Fibroblast of pulmonary artery (primary cell): ENCODE measurements around the gene GRK4.
A peak's percentile ranks its signal among the peaks of the same experiment; 100 is the strongest.
"Not testable (repeated sequence)": the region's sequence is repeated elsewhere in the genome, so short reads cannot be mapped to it uniquely, and the experiment has no call there.

Source experiments
- DNase-seq: peaks from one replicate; pipeline ENCODE4 v3.0.0-alpha.2; 2010; ENCODE audit warnings: low read depth
- H3K4me3 ChIP-seq: replicated peaks from 2 replicates; pipeline ENCODE4 v1.5.1; 2011; ENCODE audit warnings: low read depth, mild to moderate bottlenecking, control low read depth, low read length, moderate library complexity
- TF ChIP-seq, protein P1 (sequence below): IDR thresholded peaks from 2 replicates; pipeline ENCODE4 v1.5.1; 2011; ENCODE audit warnings: mild to moderate bottlenecking, control low read depth, low read length, inconsistent platforms; ENCODE audit errors: missing control alignments

The GRK4 gene

GRCh38 chr4:2963175-2963965 lies at the start of gene GRK4, which contains the start of gene NOP14:
GRK4 (plus strand) TSS chr4:2963571; CDS start chr4:2964071, 500 bp downstream.
NOP14 (minus strand) TSS chr4:2963406; CDS start chr4:2963319, 87 bp downstream.
- peak within 1 kb of the TSS; percentile 88 for H3K4me3 ChIP-seq
- peak; percentile 99 for DNase-seq
- TF ChIP-seq, protein P1, sequence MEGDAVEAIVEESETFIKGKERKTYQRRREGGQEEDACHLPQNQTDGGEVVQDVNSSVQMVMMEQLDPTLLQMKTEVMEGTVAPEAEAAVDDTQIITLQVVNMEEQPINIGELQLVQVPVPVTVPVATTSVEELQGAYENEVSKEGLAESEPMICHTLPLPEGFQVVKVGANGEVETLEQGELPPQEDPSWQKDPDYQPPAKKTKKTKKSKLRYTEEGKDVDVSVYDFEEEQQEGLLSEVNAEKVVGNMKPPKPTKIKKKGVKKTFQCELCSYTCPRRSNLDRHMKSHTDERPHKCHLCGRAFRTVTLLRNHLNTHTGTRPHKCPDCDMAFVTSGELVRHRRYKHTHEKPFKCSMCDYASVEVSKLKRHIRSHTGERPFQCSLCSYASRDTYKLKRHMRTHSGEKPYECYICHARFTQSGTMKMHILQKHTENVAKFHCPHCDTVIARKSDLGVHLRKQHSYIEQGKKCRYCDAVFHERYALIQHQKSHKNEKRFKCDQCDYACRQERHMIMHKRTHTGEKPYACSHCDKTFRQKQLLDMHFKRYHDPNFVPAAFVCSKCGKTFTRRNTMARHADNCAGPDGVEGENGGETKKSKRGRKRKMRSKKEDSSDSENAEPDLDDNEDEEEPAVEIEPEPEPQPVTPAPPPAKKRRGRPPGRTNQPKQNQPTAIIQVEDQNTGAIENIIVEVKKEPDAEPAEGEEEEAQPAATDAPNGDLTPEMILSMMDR, result no peak

- no peak for DNase-seq
- TF ChIP-seq, protein P1, result no peak
- H3K4me3 ChIP-seq, result no peak overlapping the region
Observed at GRCh38 chr4:2914256-2915126, 48.9 kb upstream of the GRK4 start.

DNA sequence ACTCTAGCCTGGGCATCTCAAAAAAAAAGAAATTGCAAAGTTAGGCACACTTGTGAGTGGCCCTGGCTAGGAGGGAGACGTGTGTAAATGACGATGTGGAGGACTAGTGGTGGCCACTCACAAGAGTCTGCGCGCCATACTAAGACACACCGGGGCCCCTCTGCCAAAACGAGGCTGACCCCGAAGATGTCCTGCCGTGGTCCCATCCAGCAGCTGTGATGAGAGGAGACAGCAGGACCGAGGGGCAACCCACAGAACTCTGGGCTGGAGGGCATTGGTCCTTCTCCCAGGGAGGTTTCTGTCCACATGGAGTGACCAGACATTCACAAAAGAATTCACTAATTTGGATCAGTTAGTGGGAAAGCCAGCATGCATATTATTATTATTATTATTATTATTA lies 47.6 kb upstream of the GRK4 start:
- no peak overlapping the region for H3K4me3 ChIP-seq
- TF ChIP-seq, protein P1, result no peak
- no peak for DNase-seq

DNA sequence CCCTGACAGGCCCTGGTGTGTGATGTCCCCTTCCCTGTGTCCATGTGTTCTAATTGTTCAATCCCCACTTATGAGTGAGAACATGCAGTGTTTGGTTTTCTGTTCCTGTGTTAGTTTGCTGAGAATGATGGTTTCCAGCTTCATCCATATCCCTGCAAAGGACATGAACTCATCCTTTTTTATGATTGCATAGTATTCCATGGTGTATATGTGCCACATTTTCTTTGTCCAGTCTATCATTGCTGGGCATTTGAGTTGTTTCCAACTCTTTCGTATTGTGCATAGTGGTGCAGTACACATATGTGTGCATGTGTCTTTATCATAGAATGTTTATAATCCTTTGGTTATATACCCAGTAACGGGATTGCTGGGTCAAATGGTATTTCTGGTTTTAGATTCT lies 46.7 kb upstream of the GRK4 start:
- not testable (repeated sequence) for H3K4me3 ChIP-seq, DNase-seq

DNA sequence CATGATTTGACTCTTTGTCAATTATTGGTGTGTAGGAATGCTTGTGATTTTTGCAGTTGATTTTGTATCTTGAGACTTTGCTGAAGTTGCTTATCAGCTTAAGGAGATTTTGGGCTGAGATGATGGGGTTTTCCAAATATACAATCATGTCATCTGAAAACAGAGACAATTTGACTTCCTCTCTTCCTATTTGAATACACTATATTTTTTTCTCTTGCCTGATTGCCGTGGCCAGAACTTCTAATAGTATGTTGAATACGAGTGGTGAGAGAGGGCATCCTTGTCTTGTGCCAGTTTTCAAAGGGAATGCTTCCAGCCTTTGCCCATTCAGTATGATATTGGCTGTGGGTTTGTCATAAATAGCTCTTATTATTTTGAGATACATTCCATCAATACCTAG lies 45.1 kb upstream of the GRK4 start:
- DNase-seq, result not testable (repeated sequence)

DNA sequence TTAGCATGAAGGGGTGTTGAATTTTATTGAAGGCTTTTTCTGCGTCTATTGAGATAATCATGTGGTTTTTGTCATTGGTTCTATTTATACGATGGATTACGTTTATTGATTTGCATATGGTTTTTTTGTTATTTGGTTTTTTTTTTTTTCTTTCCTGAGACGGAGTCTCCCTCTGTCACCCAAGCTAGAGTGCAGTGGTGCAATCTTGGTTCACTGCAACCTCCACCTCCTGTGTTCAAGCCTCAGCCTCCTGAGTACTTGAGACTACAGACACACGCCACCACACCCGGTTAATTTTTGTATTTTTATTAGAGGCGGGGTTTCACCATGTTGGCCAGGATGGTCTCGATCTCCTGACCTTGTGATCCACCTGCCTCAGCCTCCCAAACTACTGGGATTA lies 44.7 kb upstream of the GRK4 start:
- not testable (repeated sequence) for H3K4me3 ChIP-seq, DNase-seq

More for the DNA sequence above, 45.1 kb upstream of the GRK4 start:
- H3K4me3 ChIP-seq, result not testable (repeated sequence)

DNA sequence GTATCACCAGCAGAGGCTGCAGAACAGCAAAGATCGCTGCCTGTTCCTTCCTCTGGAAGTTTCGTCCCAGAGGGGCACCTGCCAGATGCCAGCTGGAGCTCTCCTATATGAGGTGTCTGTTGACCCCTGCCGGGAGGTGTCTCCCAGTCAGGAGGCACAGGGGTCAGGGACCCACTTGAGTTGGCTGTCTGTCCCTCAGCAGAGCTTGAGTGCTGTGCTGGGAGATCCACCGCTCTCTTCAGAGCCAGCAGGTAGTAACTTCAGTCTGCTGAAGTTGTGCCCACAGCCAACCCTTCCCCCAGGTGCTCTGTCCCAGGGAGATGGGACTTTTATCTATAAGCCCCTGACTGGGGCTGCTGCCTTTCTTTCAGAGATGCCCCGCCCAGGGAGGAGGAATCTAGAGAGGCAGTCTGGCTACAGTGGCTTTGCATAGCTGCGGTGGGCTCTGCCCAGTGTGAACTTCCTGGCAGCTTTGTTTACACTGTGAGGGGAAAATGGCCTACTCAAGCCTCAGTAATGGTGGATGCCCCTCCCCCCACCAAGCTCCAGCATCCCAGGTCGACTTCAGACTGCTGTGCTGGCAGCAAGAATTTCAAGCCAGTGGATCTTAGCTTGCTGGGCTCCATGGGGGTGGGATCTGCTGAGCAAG lies 40.8 kb upstream of the GRK4 start:
- H3K4me3 ChIP-seq, result not testable (repeated sequence)
- peak; percentile 35 for DNase-seq

DNA sequence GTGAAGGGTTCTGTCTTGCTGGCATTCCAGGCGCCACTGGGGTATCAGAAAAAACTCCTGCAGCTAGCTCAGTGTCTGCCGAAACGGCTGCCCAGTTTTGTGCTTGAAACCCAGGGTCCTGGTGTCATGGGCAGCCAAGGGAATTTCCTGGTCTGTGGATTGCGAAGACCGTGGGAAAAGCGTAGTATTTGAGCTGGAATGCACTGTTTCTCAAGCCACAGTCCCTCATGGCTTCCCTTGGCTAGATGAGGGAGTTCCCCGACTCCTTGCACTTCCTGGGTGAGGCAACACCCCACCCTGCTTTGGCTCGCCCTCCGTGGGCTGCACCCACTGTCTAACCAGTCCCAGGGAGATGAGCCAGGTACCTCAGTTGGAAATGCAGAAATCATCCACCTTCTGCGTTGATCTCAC lies 40.2 kb upstream of the GRK4 start:
- H3K4me3 ChIP-seq, result no peak overlapping the region
- peak; percentile 72 for DNase-seq
- TF ChIP-seq, protein P1, result no peak
